Measurements from ENCODE around the gene FPR3. TPM values are rescaled to one million over a fixed set of nuclear protein-coding genes. Genes with fewer than 3 reads are reported as not detected.
"Not testable (repeated sequence)": the region's sequence is repeated elsewhere in the genome, so short reads cannot be mapped to it uniquely, and the experiment has no call there.

FPR3 gene
- total RNA-seq, 1 donor from 2014 or later = not detected

DNA sequence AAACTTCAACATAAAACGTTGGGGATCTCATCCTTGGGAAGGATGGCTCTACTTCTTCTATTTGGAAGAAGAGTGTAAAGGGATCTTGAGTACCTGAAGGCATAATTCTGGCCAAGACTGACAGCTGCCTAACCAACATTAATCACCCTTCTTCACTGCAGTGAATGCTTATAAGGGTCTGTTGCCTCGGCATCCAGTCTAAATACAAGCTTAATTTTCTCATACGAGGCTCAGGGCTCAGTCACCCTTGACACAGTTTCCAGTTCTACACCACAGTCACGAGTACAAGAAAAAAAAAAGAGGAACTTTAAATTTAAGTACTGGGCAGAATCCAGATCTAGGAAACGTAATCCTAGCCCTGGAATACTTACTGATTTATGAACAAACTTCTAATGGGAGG, 9.0 kb downstream of the FPR3 start:
- Histone ChIP-seq H3K4me2 (no peak overlapping the region), H3K4me3 (no peak overlapping the region), H3K27me3 (no peaks in the 10 kb centered on the region), H3K36me3 (no peaks in the 10 kb centered on the region), H3K9me3 (ENCODE audit: low read depth) (peaks cover 7% of the 10 kb centered on the region), H4K20me1 (ENCODE audit: low read depth) (no peaks in the 10 kb centered on the region), H3K4me1 (no peaks in the 10 kb centered on the region), H3F3A (ENCODE audit: low read depth) (no peaks in the 10 kb centered on the region), H3K27ac (no peak overlapping the region), H3K79me2 (ENCODE audit: low read depth) (no peaks in the 10 kb centered on the region), H2AFZ (replicated peaks) (no peak overlapping the region), H3K9ac (no peak overlapping the region)
- TF ChIP-seq EZH2phosphoT487 (IDR thresholded peaks at IDR 0.05) (no peak), EZH2 (IDR thresholded peaks at IDR 0.05) (no peak)
- TF ChIP-seq, protein P1, sequence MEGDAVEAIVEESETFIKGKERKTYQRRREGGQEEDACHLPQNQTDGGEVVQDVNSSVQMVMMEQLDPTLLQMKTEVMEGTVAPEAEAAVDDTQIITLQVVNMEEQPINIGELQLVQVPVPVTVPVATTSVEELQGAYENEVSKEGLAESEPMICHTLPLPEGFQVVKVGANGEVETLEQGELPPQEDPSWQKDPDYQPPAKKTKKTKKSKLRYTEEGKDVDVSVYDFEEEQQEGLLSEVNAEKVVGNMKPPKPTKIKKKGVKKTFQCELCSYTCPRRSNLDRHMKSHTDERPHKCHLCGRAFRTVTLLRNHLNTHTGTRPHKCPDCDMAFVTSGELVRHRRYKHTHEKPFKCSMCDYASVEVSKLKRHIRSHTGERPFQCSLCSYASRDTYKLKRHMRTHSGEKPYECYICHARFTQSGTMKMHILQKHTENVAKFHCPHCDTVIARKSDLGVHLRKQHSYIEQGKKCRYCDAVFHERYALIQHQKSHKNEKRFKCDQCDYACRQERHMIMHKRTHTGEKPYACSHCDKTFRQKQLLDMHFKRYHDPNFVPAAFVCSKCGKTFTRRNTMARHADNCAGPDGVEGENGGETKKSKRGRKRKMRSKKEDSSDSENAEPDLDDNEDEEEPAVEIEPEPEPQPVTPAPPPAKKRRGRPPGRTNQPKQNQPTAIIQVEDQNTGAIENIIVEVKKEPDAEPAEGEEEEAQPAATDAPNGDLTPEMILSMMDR (IDR thresholded peaks at IDR 0.05) = no peak
- Mint-ChIP-seq H3K4me1 (peaks cover 21% of the 10 kb centered on the region), H3K27ac (no peak overlapping the region), H3K36me3 (peaks cover 3% of the 10 kb centered on the region), H3K27me3 (ENCODE audit: insufficient read depth, low read depth) (peaks cover 2% of the 10 kb centered on the region), H3K9me3 (peaks cover 24% of the 10 kb centered on the region), H3K4me3 (no peak overlapping the region)
- no peak for DNase-seq (ENCODE audit: low spot score)

DNA sequence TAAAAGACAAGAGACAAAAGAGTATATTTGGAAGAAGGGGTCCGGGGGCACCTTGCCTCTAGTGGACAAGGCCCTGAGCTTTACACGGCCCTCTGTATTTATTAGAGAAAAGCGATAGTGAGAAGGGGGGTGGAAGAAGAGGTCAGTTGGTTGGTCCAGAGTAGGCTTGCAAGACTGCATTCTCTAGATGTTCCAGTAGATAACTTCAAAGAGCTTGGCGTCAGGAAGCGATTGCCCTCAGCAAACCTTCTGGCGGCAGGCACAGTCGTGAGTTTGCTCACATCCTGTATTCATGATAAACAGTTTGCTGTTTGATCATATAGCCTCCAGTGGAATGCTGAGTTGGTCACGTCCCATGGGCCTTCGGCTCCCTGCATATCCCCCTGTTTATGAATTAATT, 9.8 kb downstream of the FPR3 start:
- H3K4me1 ChIP-seq; H3K27ac ChIP-seq; H3K4me2 ChIP-seq; H3K9me3 ChIP-seq (ENCODE audit: low read depth); H3K4me3 ChIP-seq; H3F3A ChIP-seq (ENCODE audit: low read depth); H3K36me3 Mint-ChIP-seq; H3K27me3 Mint-ChIP-seq (ENCODE audit: insufficient read depth, low read depth); H3K79me2 ChIP-seq (ENCODE audit: low read depth); H3K9ac ChIP-seq; H3K27me3 ChIP-seq; H3K36me3 ChIP-seq; H4K20me1 ChIP-seq (ENCODE audit: low read depth); H2AFZ ChIP-seq (replicated peaks); H3K4me3 Mint-ChIP-seq; DNase-seq (ENCODE audit: low spot score); H3K27ac Mint-ChIP-seq: not testable (repeated sequence)
- peaks cover 26% of the 10 kb centered on the region for H3K9me3 Mint-ChIP-seq
- H3K4me1 Mint-ChIP-seq = peaks cover 21% of the 10 kb centered on the region

DNA sequence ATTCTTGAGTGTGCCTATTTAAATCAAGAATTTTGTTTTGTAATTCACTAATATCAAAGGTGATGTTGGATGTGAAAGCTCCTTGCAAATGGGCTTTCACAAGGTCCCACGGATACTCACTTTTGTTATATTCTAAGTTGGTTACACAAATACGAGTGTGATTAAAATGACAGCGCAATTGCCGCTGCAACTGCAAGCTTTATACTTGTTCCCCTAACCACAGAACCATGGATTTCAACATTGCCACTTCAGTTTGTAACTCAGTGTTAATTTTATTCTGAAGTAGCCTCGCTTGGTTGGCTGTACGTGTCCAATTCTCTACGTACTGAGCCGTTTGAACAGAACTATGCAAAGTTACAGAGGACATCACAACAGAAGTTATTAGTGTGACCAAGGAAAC, 10.4 kb downstream of the FPR3 start:
- H4K20me1 ChIP-seq (ENCODE audit: low read depth); H3K27ac Mint-ChIP-seq; H3K79me2 ChIP-seq (ENCODE audit: low read depth); H3K9me3 ChIP-seq (ENCODE audit: low read depth); H3K36me3 Mint-ChIP-seq; H3K9ac ChIP-seq; H3K36me3 ChIP-seq; H3F3A ChIP-seq (ENCODE audit: low read depth); H3K4me1 ChIP-seq; H3K27me3 Mint-ChIP-seq (ENCODE audit: insufficient read depth, low read depth); H3K27ac ChIP-seq; H2AFZ ChIP-seq (replicated peaks); H3K4me3 ChIP-seq; DNase-seq (ENCODE audit: low spot score); H3K4me3 Mint-ChIP-seq; H3K4me2 ChIP-seq; H3K27me3 ChIP-seq: not testable (repeated sequence)
- Mint-ChIP-seq H3K9me3 (peaks cover 19% of the 10 kb centered on the region), H3K4me1 (peaks cover 21% of the 10 kb centered on the region)

DNA sequence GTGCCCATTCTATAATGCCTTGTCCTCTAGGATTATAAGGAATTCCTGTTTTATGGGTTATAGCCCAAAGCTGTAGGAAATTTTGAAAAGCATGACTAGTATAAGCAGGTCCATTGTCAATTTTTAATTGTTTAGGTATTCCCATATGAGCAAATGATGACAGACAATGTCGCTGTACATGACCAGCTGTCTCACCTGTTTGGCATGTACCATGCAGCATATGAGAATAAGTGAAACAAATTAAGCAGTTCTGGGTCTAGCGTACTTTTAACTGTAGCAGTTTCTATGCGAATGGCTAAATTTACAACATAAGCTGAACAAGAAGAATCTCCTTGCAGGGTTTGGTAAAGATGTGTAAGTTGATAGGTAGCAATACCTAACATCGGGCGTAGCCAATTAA, 11.6 kb downstream of the FPR3 start:
- Mint-ChIP-seq H3K27ac (peak overlapping the region; percentile 24), H3K4me1 (peaks cover 21% of the 10 kb centered on the region), H3K9me3 (peaks cover 20% of the 10 kb centered on the region)
- H3K36me3 Mint-ChIP-seq; H3F3A ChIP-seq (ENCODE audit: low read depth); H3K9ac ChIP-seq; H3K4me3 Mint-ChIP-seq; H3K27me3 Mint-ChIP-seq (ENCODE audit: insufficient read depth, low read depth); H3K4me2 ChIP-seq; H3K4me3 ChIP-seq; H3K27ac ChIP-seq; H3K79me2 ChIP-seq (ENCODE audit: low read depth); H3K27me3 ChIP-seq; DNase-seq (ENCODE audit: low spot score); H2AFZ ChIP-seq (replicated peaks); H3K9me3 ChIP-seq (ENCODE audit: low read depth); H4K20me1 ChIP-seq (ENCODE audit: low read depth); H3K4me1 ChIP-seq; H3K36me3 ChIP-seq: not testable (repeated sequence)

DNA sequence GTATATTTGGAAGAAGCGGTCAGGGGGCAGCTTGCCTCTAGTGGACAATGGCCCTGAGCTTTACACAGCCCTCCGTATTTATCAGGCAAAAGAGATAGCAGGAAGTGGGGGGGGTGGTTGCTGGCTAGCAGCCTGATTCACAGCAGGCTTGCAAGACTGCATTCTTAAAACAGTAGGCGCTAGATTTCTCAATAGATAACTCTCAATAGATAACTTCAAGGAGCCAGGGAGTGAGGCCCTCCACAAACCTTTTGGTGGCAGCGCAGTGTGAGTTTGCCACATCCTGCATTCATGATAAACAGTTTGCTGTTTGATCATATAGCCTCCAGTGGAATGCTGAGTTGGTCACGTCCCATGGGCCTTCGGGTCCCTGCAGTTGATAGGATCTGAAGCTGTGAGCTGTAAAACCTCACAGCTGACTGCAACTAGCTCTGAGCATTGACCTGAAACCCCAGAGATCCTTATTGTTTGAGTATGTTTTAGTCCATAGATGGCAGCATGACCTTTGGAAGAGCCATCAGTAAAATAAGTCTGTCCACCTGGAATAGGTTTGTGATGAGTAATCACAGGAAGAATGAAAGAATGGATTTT, 12.2 kb downstream of the FPR3 start:
- H3K27me3 ChIP-seq = no peaks in the 10 kb centered on the region
- peaks cover 21% of the 10 kb centered on the region for H3K9me3 Mint-ChIP-seq
- peak overlapping the region; percentile 81 for H3K27ac Mint-ChIP-seq
- no peaks in the 10 kb centered on the region for H4K20me1 ChIP-seq (ENCODE audit: low read depth)
- peaks cover 6% of the 10 kb centered on the region for H3K9me3 ChIP-seq (ENCODE audit: low read depth)
- H3K4me2 ChIP-seq = no peak overlapping the region
- H3K4me1 Mint-ChIP-seq = peaks cover 21% of the 10 kb centered on the region
- no peaks in the 10 kb centered on the region for H3K4me1 ChIP-seq
- H2AFZ ChIP-seq (replicated peaks) = no peak overlapping the region
- no peaks in the 10 kb centered on the region for H3K27me3 Mint-ChIP-seq (ENCODE audit: insufficient read depth, low read depth)
- no peak overlapping the region for H3K4me3 ChIP-seq
- DNase-seq (ENCODE audit: low spot score) = no peak
- H3K9ac ChIP-seq = no peak overlapping the region
- no peaks in the 10 kb centered on the region for H3F3A ChIP-seq (ENCODE audit: low read depth)
- H3K4me3 Mint-ChIP-seq = peak overlapping the region; percentile 24
- no peaks in the 10 kb centered on the region for H3K36me3 ChIP-seq
- no peak overlapping the region for H3K27ac ChIP-seq
- peaks cover 3% of the 10 kb centered on the region for H3K36me3 Mint-ChIP-seq
- TF ChIP-seq, protein P1 (IDR thresholded peaks at IDR 0.05) = no peak
- TF ChIP-seq EZH2phosphoT487 (IDR thresholded peaks at IDR 0.05) = no peak
- TF ChIP-seq EZH2 (IDR thresholded peaks at IDR 0.05) = no peak
- no peaks in the 10 kb centered on the region for H3K79me2 ChIP-seq (ENCODE audit: low read depth)
